ENCODE results near the gene NAMPT.

Gene NAMPT

GRCh38 chr7:106247841-106248240 lies 36.9 kb downstream of the NAMPT start:
- TF ChIP-seq, protein P1, sequence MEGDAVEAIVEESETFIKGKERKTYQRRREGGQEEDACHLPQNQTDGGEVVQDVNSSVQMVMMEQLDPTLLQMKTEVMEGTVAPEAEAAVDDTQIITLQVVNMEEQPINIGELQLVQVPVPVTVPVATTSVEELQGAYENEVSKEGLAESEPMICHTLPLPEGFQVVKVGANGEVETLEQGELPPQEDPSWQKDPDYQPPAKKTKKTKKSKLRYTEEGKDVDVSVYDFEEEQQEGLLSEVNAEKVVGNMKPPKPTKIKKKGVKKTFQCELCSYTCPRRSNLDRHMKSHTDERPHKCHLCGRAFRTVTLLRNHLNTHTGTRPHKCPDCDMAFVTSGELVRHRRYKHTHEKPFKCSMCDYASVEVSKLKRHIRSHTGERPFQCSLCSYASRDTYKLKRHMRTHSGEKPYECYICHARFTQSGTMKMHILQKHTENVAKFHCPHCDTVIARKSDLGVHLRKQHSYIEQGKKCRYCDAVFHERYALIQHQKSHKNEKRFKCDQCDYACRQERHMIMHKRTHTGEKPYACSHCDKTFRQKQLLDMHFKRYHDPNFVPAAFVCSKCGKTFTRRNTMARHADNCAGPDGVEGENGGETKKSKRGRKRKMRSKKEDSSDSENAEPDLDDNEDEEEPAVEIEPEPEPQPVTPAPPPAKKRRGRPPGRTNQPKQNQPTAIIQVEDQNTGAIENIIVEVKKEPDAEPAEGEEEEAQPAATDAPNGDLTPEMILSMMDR (IDR thresholded peaks at IDR 0.05; ENCODE audit: insufficient read depth, low read depth, low read length, missing control alignments): no peak
- no peak overlapping the region for H3K4me3 ChIP-seq (ENCODE audit: low read length)
- no peak for DNase-seq (ENCODE audit: low read depth)

DNA sequence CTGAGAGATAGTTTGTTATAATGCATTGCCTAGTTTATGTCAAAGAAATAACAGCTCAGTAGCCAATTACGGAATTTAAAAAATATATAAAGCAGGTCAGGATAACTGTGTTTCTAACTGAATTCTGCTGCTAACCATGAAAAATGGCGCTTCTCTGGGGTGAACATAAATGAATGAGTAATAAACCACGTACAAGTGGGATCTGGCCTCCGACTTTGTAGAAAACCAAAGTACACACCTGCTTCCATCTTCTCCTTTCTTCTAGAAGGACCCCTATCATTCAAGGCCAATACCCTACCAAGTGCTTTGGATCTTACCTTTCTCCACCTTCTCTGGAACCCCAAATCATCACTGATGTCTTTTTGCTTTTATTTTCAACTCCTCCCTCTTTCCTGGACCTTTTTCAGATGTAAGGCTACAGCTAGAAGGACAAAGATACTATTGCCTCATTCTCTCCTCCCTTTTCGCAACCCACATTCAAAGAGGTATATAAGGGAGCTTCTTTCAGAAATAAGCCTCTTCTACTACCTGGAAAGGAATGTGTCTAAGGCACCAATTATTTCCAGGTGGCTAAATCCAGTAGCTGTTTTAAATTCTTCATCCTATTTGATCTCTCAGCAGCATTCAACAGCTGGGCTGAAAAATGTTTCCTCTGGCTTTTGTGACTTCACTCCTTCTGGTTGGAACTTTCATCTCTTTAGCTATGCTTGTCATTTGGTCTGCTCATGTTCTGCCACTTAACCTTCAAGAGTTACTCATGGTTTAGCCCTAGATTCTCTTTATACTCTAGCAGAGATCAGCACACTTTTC lies 37.7 kb downstream of the NAMPT start:
- H3K4me3 ChIP-seq (ENCODE audit: low read length): no peak overlapping the region
- TF ChIP-seq, protein P1 (IDR thresholded peaks at IDR 0.05; ENCODE audit: insufficient read depth, low read depth, low read length, missing control alignments): no peak
- peak; percentile 32 for DNase-seq (ENCODE audit: low read depth)

- no peak for DNase-seq (ENCODE audit: low read depth)
- no peak overlapping the region for H3K4me3 ChIP-seq (ENCODE audit: low read length)
- TF ChIP-seq, protein P1 (IDR thresholded peaks at IDR 0.05; ENCODE audit: insufficient read depth, low read depth, low read length, missing control alignments): no peak
Observed at GRCh38 chr7:106243893-106244292, 40.9 kb downstream of the NAMPT start.

DNA sequence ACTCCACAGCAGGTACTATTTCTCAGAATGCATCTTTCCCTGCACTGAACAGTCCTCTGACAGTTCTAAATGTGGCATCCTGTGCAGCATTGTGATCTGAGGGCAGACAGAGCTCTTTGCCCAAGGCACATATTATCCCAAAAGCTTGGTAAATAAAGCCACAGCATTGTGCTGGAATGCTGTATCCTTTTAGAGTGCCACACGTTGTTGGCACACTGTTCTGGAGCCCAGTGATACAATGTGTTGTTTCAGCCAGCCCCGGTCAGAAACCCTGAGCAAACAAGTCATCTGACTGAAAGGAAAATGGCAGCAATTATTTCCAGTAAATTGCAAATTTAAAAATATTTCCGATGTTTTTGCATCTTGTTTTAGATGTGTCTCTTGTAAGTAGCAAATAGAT lies 45.4 kb downstream of the NAMPT start:
- TF ChIP-seq, protein P1 (IDR thresholded peaks at IDR 0.05; ENCODE audit: insufficient read depth, low read depth, low read length, missing control alignments): no peak
- H3K4me3 ChIP-seq (ENCODE audit: low read length): no peak overlapping the region

GRCh38 chr7:106238830-106239229 lies 46.0 kb downstream of the NAMPT start:
- no peak for DNase-seq (ENCODE audit: low read depth)
- TF ChIP-seq, protein P1 (IDR thresholded peaks at IDR 0.05; ENCODE audit: insufficient read depth, low read depth, low read length, missing control alignments): no peak
- H3K4me3 ChIP-seq (ENCODE audit: low read length): no peak overlapping the region

More for the DNA sequence above, 45.4 kb downstream of the NAMPT start:
- DNase-seq (ENCODE audit: low read depth): peak; percentile 27

GRCh38 chr7:106236065-106236464 lies 48.7 kb downstream of the NAMPT start:
- TF ChIP-seq, protein P1 (IDR thresholded peaks at IDR 0.05; ENCODE audit: insufficient read depth, low read depth, low read length, missing control alignments): no peak
- H3K4me3 ChIP-seq (ENCODE audit: low read length): no peak overlapping the region
- no peak for DNase-seq (ENCODE audit: low read depth)

DNA sequence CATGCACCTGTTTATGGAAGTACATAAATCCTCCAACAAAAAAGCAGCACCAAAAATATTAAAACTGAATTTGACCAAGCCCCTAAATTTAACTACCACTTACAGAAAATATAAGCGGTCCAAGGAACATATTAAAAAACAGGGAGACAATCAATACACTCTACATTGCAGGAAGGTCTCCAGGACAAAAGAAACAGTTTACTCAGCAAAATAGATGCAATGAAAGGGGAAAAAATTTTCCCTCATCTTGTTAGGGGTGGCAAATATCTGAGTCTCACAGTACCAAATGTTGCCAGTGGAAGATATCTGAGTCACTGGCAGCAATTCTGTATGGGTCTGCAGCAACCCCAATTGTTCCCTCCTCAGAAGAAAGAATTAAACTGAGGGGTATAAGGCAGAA lies 50.4 kb downstream of the NAMPT start:
- TF ChIP-seq, protein P1 (IDR thresholded peaks at IDR 0.05; ENCODE audit: insufficient read depth, low read depth, low read length, missing control alignments): no peak
- no peak overlapping the region for H3K4me3 ChIP-seq (ENCODE audit: low read length)
- no peak for DNase-seq (ENCODE audit: low read depth)
